ENCODE results near the gene HECTD2. TPM values are rescaled to one million over a fixed set of nuclear protein-coding genes. Genes with fewer than 3 reads are reported as not detected.
"Not testable (repeated sequence)": the region's sequence is repeated elsewhere in the genome, so short reads cannot be mapped to it uniquely, and the experiment has no call there.

HECTD2 gene
- total RNA-seq, 1 donor from 2014 or later = 2.9 TPM

GRCh38 chr10:91411621-91412020, 1.5 kb downstream of the HECTD2 start:
- intact Hi-C loops (cut with micrococcal nuclease) = loop anchor here (5.0 to 10.0 kb wide), 2 partner anchors 493 to 1161 kb away; partner anchors contain the start of genes FGFBP3 and IDE

- intact Hi-C loops (cut with micrococcal nuclease) = loop anchor here (5.0 to 10.0 kb wide), 2 partner anchors 492 to 1160 kb away; partner anchors contain the start of genes FGFBP3 and IDE
These were observed 2.4 kb downstream of the HECTD2 start for GRCh38 chr10:91412354-91413087.

GRCh38 chr10:91415816-91416215, 5.7 kb downstream of the HECTD2 start:
- intact Hi-C loops (cut with micrococcal nuclease) = loop anchor here (10.0 kb wide), 1 partner anchor 489 kb away; the partner anchor contains the start of gene FGFBP3

- intact Hi-C loops (cut with micrococcal nuclease) = loop anchor here (10.0 kb wide), 1 partner anchor 488 kb away; the partner anchor contains the start of gene FGFBP3
These were observed 6.3 kb downstream of the HECTD2 start for GRCh38 chr10:91416339-91416855.

GRCh38 chr10:91418416-91418815, 8.3 kb downstream of the HECTD2 start:
- intact Hi-C loops (cut with micrococcal nuclease) = loop anchor here (10.0 kb wide), 1 partner anchor 486 kb away; the partner anchor contains the start of gene FGFBP3

- intact Hi-C loops (cut with micrococcal nuclease) = loop anchor here (5.0 kb wide), 1 partner anchor 71 kb away; no protein-coding TSS in a partner anchor
These were observed 10.7 kb downstream of the HECTD2 start for GRCh38 chr10:91420868-91421267.

- intact Hi-C loops (cut with micrococcal nuclease) = loop anchor here (5.0 kb wide), 1 partner anchor 69 kb away; no protein-coding TSS in a partner anchor
These were observed 12.8 kb downstream of the HECTD2 start for GRCh38 chr10:91422915-91423314.

GRCh38 chr10:91424016-91424415, 13.9 kb downstream of the HECTD2 start:
- intact Hi-C loops (cut with micrococcal nuclease) = loop anchor here (5.0 kb wide), 1 partner anchor 68 kb away; no protein-coding TSS in a partner anchor

- intact Hi-C loops (cut with micrococcal nuclease) = no loop called here
These were observed 22.0 kb downstream of the HECTD2 start for GRCh38 chr10:91432175-91432574.

- intact Hi-C loops (cut with micrococcal nuclease) = no loop called here
These were observed 23.5 kb downstream of the HECTD2 start for GRCh38 chr10:91433620-91434019.

GRCh38 chr10:91434041-91434440, 23.9 kb downstream of the HECTD2 start:
- intact Hi-C loops (cut with micrococcal nuclease) = no loop called here

- intact Hi-C loops (cut with micrococcal nuclease) = no loop called here
These were observed 25.1 kb downstream of the HECTD2 start for GRCh38 chr10:91435241-91435640.

- intact Hi-C loops (cut with micrococcal nuclease) = not testable (repeated sequence)
These were observed 28.1 kb downstream of the HECTD2 start for GRCh38 chr10:91438228-91438627.

- intact Hi-C loops (cut with micrococcal nuclease) = no loop called here
These were observed 34.4 kb downstream of the HECTD2 start for GRCh38 chr10:91444211-91445182.

GRCh38 chr10:91452063-91452462, 41.9 kb downstream of the HECTD2 start:
- intact Hi-C loops (cut with micrococcal nuclease) = no loop called here

- intact Hi-C loops (cut with micrococcal nuclease) = no loop called here
These were observed 43.4 kb downstream of the HECTD2 start for GRCh38 chr10:91453535-91453934.

GRCh38 chr10:91455135-91455534, 45.0 kb downstream of the HECTD2 start:
- intact Hi-C loops (cut with micrococcal nuclease) = not testable (repeated sequence)

- intact Hi-C loops (cut with micrococcal nuclease) = no loop called here
These were observed 50.5 kb downstream of the HECTD2 start for GRCh38 chr10:91460681-91461080.

- intact Hi-C loops (cut with micrococcal nuclease) = no loop called here
These were observed 52.3 kb downstream of the HECTD2 start for GRCh38 chr10:91462423-91462822.

- intact Hi-C loops (cut with micrococcal nuclease) = no loop called here
These were observed 54.4 kb downstream of the HECTD2 start for GRCh38 chr10:91464500-91464899.

- intact Hi-C loops (cut with micrococcal nuclease) = no loop called here
These were observed 55.1 kb downstream of the HECTD2 start for GRCh38 chr10:91465261-91465660.

Measured in T-helper 1 cell treated with Interleukin-12 subunit alpha and Interleukin-12 subunit beta and Interleukin-4 antibody, amounts not matched to agents 30 ng/mL and 1 ng/mL, for 36 hours (primary cell).